Ascending aorta (tissue), 2 donors: ENCODE measurements around the gene ARHGAP26. TPM values are rescaled to one million over a fixed set of nuclear protein-coding genes. Genes with fewer than 3 reads are reported as not detected.

Source experiments
- DNase-seq, 2 donors: peaks; one replicate each; pipeline ENCODE4 v3.0.0-alpha.2; 2019; ENCODE audit warnings: low spot score in 2 of 2
- H3K27ac ChIP-seq, 2 donors: fragments of 200-600 bp; sonication (generic); one replicate each; pipeline ENCODE4 v1.5.1; 2016 to 2017; ENCODE audit warnings: mild to moderate bottlenecking in 1 of 2
- H3K27me3 ChIP-seq: fragments of 200-600 bp; sonication (generic); one replicate; pipeline ENCODE4 v1.5.1; 2017
- H3K36me3 ChIP-seq, 2 donors: fragments of 200-600 bp; sonication (generic); one replicate each; pipeline ENCODE4 v1.5.1; 2016
- H3K4me1 ChIP-seq, 2 donors: fragments of 200-600 bp; sonication (generic); one replicate each; pipeline ENCODE4 v1.5.1; 2016 to 2017; ENCODE audit warnings: mild to moderate bottlenecking in 1 of 2
- H3K4me3 ChIP-seq, 2 donors: fragments of 200-600 bp; sonication (generic); one replicate each; pipeline ENCODE4 v1.5.1; 2016 to 2017; ENCODE audit warnings: mild to moderate bottlenecking in 1 of 2
- H3K9me3 ChIP-seq, 2 donors: fragments of 200-600 bp; sonication (generic); one replicate each; pipeline ENCODE4 v1.5.1; 2016
- intact Hi-C: fragments of 100-400 bp; cut with DNase I; formaldehyde crosslinking; loops from one replicate; pipeline ENCODE4 v1.15.1; 2023
- total RNA-seq: library from RNA; depleted of rRNA; stranded (reverse); fragments of >200 nt; gene quantifications from one replicate; pipeline ENCODE4 v1.1.0, GENCODE V29; 2016
- TF ChIP-seq, protein P1 (sequence below), 3 experiments: fragments of 200-600 bp in 2 of 3; fragments of 450-650 bp in 1 of 3; sonication (generic) in 2 of 3; IDR thresholded peaks; one replicate each; pipeline ENCODE4 v1.5.1; 2016 to 2019; ENCODE audit warnings: antibody characterized with exemption in 3 of 3, mild to moderate bottlenecking in 1 of 3, moderate library complexity in 1 of 3

Gene ARHGAP26
- total RNA-seq, 1 donor from 2014 or later, result 34.9 TPM

DNA sequence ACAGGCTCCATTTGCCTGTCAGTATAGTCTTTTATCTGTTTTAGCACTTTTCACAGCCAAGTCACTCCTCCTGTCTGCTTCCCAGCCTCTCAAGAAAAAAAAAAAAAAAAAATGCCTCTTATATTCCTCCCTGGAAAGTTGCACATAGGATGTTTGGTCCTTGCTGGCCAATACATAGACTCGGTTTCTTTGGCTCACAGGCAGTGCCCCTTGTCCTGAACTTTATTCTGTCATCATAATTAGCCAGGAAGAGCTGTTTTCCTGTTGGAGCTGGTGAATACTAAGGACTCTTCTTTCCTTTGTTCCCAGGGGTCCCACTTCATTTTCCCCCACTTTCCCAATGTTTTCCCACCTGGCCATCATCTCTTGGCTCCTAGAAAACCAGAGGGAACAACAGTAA, 442.1 kb downstream of the ARHGAP26 start:
- no peak overlapping the region for H3K4me3 ChIP-seq
- no peak for DNase-seq
- no peaks in the 10 kb centered on the region for H3K27me3 ChIP-seq
- H3K36me3 ChIP-seq, result peaks cover 0 to 8% of the 10 kb centered on the region in 2 donors
- H3K27ac ChIP-seq, result no peak overlapping the region
- peaks cover 0 to 3% of the 10 kb centered on the region in 2 donors for H3K4me1 ChIP-seq
- intact Hi-C loops, result no loop called here
- no peaks in the 10 kb centered on the region for H3K9me3 ChIP-seq
- TF ChIP-seq, protein P1, sequence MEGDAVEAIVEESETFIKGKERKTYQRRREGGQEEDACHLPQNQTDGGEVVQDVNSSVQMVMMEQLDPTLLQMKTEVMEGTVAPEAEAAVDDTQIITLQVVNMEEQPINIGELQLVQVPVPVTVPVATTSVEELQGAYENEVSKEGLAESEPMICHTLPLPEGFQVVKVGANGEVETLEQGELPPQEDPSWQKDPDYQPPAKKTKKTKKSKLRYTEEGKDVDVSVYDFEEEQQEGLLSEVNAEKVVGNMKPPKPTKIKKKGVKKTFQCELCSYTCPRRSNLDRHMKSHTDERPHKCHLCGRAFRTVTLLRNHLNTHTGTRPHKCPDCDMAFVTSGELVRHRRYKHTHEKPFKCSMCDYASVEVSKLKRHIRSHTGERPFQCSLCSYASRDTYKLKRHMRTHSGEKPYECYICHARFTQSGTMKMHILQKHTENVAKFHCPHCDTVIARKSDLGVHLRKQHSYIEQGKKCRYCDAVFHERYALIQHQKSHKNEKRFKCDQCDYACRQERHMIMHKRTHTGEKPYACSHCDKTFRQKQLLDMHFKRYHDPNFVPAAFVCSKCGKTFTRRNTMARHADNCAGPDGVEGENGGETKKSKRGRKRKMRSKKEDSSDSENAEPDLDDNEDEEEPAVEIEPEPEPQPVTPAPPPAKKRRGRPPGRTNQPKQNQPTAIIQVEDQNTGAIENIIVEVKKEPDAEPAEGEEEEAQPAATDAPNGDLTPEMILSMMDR (IDR thresholded peaks at IDR 0.05), result no peak

DNA sequence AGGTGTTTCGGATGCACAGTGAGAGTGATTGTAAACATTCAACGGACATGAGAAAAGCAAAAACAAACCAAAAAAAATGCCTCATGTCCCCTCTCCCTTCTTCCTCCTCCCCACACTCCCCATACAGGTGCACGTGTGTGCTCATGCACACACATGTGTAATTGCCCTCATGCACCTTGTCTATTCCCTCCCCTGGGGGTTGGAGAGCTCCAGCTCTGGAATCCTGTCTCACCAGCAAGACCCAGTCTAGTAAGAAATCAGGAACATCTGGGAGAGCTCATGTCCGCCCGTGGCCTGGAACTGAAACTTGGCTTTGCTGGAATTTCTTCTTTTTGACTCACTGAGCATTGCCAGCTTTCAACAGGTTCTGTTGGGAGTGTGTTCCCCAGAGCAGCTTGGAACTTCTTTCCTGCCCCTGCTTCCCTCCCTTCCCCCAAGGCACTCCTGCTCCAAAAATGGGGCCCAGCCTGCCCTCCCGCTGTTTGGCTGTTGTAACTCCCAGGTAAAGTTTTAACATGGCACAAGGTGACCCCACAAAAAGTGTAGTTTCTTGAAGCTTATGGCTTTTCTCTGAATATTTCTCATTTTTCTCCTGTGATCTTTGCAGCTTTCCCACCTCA, 443.2 kb downstream of the ARHGAP26 start:
- no peak overlapping the region for H3K4me3 ChIP-seq
- H3K27ac ChIP-seq, result no peak overlapping the region
- no peaks in the 10 kb centered on the region for H3K9me3 ChIP-seq
- no peaks in the 10 kb centered on the region for H3K27me3 ChIP-seq
- DNase-seq, result no peak
- TF ChIP-seq, protein P1 (IDR thresholded peaks at IDR 0.05), result no peak
- H3K36me3 ChIP-seq, result peaks cover 0 to 8% of the 10 kb centered on the region in 2 donors
- intact Hi-C loops, result no loop called here
- peaks cover 0 to 3% of the 10 kb centered on the region in 2 donors for H3K4me1 ChIP-seq

DNA sequence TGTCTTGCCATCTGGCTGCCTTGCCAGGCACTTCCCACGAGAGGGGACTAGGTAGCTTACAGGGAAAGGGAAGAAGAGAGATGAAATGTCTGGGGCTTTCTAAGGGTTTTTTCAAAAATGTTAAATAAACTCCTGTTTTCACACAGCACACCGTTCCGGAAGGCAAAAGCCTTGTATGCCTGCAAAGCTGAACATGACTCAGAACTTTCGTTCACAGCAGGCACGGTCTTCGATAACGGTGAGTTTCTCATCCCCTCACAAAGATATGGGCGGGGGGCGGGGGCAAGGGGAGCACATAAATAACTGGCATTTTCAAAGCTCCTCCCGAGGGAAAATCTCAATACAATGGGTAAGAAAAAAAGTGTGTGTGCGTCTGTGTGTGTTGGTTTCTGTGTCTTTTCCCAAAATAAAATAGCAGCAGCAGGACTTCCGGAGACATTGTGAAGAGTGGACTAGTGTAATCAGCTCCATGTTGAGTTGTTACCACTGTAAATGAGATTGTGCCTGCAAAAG, 443.7 kb downstream of the ARHGAP26 start:
- no peak overlapping the region for H3K4me3 ChIP-seq
- no peaks in the 10 kb centered on the region for H3K9me3 ChIP-seq
- H3K36me3 ChIP-seq, result peaks cover 0 to 8% of the 10 kb centered on the region in 2 donors
- TF ChIP-seq, protein P1 (IDR thresholded peaks at IDR 0.05), result no peak
- no peaks in the 10 kb centered on the region for H3K27me3 ChIP-seq
- peaks cover 0 to 3% of the 10 kb centered on the region in 2 donors for H3K4me1 ChIP-seq
- H3K27ac ChIP-seq, result no peak overlapping the region
- no peak for DNase-seq
- intact Hi-C loops, result no loop called here

DNA sequence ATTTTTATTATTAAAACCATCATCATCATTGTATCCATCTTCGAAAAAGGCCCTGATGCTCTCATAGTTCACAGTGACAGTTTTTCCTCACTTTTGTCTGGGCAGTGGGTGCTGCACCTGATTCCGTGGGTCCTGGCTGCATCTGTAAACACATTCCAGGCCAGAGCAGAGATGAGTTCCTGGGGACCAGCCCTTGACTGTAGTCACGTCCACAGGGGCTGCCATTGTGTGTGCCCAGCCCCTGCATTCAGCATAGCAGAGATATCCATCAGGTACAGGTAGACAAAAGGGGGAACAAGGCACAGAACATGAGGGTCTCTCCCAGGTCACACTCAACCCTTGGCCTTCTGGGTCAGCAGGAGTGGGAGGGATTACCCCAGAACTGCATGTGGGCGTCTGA, 444.3 kb downstream of the ARHGAP26 start:
- H3K9me3 ChIP-seq, result no peaks in the 10 kb centered on the region
- H3K27ac ChIP-seq, result no peak overlapping the region
- H3K4me1 ChIP-seq, result peaks cover 0 to 3% of the 10 kb centered on the region in 2 donors
- no peak for DNase-seq
- H3K27me3 ChIP-seq, result no peaks in the 10 kb centered on the region
- no peak overlapping the region for H3K4me3 ChIP-seq
- TF ChIP-seq, protein P1 (IDR thresholded peaks at IDR 0.05), result no peak
- H3K36me3 ChIP-seq, result peaks cover 0 to 8% of the 10 kb centered on the region in 2 donors
- intact Hi-C loops, result no loop called here

DNA sequence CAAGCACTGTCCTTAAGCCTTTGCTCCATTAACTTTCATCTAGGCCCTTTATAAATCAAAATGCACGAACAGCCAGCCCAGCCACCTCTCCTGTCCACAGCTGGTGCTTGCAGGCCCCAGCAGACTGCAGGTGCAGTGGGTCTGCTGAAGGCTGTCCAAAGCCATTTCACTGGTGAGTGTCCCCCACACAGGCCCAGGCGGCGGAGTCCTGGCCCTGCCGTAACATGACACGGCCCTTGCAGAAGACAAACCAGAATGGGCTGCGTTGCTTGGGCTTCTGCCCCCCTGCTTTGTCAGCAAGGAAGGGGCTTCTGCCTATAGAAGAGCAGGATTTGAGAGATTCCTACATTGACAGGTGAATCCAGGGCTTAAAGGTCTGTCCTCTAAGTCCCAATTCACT, 444.7 kb downstream of the ARHGAP26 start:
- Histone ChIP-seq H3K4me3 (no peak overlapping the region), H3K9me3 (no peaks in the 10 kb centered on the region), H3K36me3 (peaks cover 0 to 8% of the 10 kb centered on the region in 2 donors), H3K4me1 (peaks cover 0 to 3% of the 10 kb centered on the region in 2 donors), H3K27ac (no peak overlapping the region), H3K27me3 (no peaks in the 10 kb centered on the region)
- DNase-seq, result no peak
- intact Hi-C loops, result no loop called here
- TF ChIP-seq, protein P1 (IDR thresholded peaks at IDR 0.05), result no peak
